ENCODE data around the gene RHAG.

RHAG gene

DNA sequence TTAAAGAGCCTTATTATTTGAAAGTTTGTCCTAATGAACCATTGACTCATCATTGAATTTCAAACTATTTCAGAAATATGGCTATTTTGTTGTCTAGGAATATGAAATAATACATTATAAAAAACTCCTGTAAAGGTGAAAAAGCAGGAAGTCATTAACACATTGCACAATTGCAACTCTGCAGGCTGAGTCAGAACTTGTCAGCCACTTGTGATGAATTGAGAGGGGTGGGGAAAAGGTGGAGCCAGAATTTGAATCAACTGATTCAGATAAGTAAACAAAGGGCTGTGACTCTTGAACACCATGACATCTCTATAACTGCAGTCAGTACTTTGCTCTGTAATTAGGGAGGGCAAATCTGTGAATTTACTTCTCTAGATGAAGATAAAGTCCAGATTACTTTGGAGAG is 80.2 kb downstream of the RHAG start (continued):
- TF ChIP-seq, protein P1, sequence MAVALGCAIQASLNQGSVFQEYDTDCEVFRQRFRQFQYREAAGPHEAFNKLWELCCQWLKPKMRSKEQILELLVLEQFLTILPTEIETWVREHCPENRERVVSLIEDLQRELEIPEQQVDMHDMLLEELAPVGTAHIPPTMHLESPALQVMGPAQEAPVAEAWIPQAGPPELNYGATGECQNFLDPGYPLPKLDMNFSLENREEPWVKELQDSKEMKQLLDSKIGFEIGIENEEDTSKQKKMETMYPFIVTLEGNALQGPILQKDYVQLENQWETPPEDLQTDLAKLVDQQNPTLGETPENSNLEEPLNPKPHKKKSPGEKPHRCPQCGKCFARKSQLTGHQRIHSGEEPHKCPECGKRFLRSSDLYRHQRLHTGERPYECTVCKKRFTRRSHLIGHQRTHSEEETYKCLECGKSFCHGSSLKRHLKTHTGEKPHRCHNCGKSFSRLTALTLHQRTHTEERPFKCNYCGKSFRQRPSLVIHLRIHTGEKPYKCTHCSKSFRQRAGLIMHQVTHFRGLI (tag by site-specific recombination; IDR thresholded peaks at IDR 0.05), result no peak
- TF ChIP-seq ZNF473 (tag by site-specific recombination; IDR thresholded peaks at IDR 0.05) (no peak), ZBTB21 (tag by site-specific recombination; IDR thresholded peaks at IDR 0.05) (no peak), ZBTB1 (tag by site-specific recombination; IDR thresholded peaks at IDR 0.05) (no peak), ZNF223 (tag by site-specific recombination; IDR thresholded peaks at IDR 0.05) (no peak), ATF2 (tag by site-specific recombination; IDR thresholded peaks at IDR 0.05; ENCODE audit: low read depth) (no peak; the same call in 1 of the 2 replicates), ZNF645 (tag by site-specific recombination; IDR thresholded peaks at IDR 0.05) (no peak), PBX3 (CRISPR knock-in tag; IDR thresholded peaks at IDR 0.05) (no peak), ZNF624 (tag by site-specific recombination; IDR thresholded peaks at IDR 0.05) (no peak), TCF7L2 (IDR thresholded peaks at IDR 0.05; ENCODE audit: borderline replicate concordance, low read depth, low read length) (no peak), ZNF654 (tag by site-specific recombination; IDR thresholded peaks at IDR 0.05; ENCODE audit: low read depth) (no peak), ZXDB (tag by site-specific recombination; IDR thresholded peaks at IDR 0.05) (no peak), ZNF660 (tag by site-specific recombination; IDR thresholded peaks at IDR 0.05) (no peak), KLF8 (tag by site-specific recombination; IDR thresholded peaks at IDR 0.05) (no peak), ZNF677 (tag by site-specific recombination; IDR thresholded peaks at IDR 0.05) (no peak), ZNF843 (tag by site-specific recombination; IDR thresholded peaks at IDR 0.05) (no peak), ZNF596 (tag by site-specific recombination; IDR thresholded peaks at IDR 0.05) (no peak), ZNF426 (tag by site-specific recombination; IDR thresholded peaks at IDR 0.05) (no peak), ZFP3 (tag by site-specific recombination; IDR thresholded peaks at IDR 0.05; ENCODE audit: low read depth) (no peak), SCRT2 (tag by site-specific recombination; IDR thresholded peaks at IDR 0.05) (no peak), ZNF777 (tag by site-specific recombination; IDR thresholded peaks at IDR 0.05; ENCODE audit: borderline replicate concordance) (no peak), ZBTB10 (tag by site-specific recombination; IDR thresholded peaks at IDR 0.05) (no peak), ZNF324 (tag by site-specific recombination; IDR thresholded peaks at IDR 0.05) (no peak), ZNF138 (tag by site-specific recombination; IDR thresholded peaks at IDR 0.05; ENCODE audit: borderline replicate concordance) (no peak), OSR2 (tag by site-specific recombination; IDR thresholded peaks at IDR 0.05) (no peak), ZIC2 (tag by site-specific recombination; IDR thresholded peaks at IDR 0.05) (no peak), ZSCAN30 (tag by site-specific recombination; IDR thresholded peaks at IDR 0.05) (no peak)
- TF ChIP-seq, protein P2, sequence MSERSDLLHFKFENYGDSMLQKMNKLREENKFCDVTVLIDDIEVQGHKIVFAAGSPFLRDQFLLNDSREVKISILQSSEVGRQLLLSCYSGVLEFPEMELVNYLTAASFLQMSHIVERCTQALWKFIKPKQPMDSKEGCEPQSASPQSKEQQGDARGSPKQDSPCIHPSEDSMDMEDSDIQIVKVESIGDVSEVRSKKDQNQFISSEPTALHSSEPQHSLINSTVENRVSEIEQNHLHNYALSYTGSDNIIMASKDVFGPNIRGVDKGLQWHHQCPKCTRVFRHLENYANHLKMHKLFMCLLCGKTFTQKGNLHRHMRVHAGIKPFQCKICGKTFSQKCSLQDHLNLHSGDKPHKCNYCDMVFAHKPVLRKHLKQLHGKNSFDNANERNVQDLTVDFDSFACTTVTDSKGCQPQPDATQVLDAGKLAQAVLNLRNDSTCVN (tag by site-specific recombination; optimal IDR thresholded peaks at IDR 0.05), result no peak
- TF ChIP-seq, protein P3, sequence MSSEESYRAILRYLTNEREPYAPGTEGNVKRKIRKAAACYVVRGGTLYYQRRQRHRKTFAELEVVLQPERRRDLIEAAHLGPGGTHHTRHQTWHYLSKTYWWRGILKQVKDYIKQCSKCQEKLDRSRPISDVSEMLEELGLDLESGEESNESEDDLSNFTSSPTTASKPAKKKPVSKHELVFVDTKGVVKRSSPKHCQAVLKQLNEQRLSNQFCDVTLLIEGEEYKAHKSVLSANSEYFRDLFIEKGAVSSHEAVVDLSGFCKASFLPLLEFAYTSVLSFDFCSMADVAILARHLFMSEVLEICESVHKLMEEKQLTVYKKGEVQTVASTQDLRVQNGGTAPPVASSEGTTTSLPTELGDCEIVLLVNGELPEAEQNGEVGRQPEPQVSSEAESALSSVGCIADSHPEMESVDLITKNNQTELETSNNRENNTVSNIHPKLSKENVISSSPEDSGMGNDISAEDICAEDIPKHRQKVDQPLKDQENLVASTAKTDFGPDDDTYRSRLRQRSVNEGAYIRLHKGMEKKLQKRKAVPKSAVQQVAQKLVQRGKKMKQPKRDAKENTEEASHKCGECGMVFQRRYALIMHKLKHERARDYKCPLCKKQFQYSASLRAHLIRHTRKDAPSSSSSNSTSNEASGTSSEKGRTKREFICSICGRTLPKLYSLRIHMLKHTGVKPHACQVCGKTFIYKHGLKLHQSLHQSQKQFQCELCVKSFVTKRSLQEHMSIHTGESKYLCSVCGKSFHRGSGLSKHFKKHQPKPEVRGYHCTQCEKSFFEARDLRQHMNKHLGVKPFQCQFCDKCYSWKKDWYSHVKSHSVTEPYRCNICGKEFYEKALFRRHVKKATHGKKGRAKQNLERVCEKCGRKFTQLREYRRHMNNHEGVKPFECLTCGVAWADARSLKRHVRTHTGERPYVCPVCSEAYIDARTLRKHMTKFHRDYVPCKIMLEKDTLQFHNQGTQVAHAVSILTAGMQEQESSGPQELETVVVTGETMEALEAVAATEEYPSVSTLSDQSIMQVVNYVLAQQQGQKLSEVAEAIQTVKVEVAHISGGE (tag by site-specific recombination; conservative IDR thresholded peaks at IDR 0.05; ENCODE audit: low read depth), result no peak

Measured in HEK293 (cell line).